Measurements from ENCODE around the gene RHOH.

GRCh38 chr4:40227284-40227683, 30.5 kb downstream of the RHOH start:
- TF ChIP-seq CTCF (conservative IDR thresholded peaks at IDR 0.05; ENCODE audit: low read depth, low read length) (no peak), EZH2 (IDR thresholded peaks at IDR 0.05; ENCODE audit: borderline replicate concordance, low read depth, low read length, poor library complexity, severe bottlenecking) (no peak)

Data from A673 (cell line).